ENCODE measurements around the gene INCA1.

DNA sequence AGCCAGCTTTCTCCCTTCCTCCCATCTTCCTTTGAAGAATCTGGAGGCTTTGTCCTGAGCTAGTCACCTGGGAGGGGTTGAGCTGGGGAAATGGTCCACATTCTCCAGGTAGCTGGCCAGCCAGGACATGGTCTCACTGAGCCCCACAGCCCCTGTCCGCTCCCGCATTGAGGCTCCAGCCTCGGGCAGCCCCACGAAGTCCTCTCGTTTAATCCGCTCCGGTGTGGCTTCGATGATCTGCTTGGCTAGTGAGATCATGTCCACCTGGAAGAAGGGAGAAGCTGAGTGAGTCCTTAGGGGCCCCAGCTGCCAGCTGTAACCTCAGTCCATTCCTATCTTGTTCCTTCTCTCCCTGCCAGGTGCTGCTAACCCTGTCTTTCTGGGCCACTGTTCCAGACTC, 27.0 kb downstream of the INCA1 start:
- TF ChIP-seq POLR2A (IDR thresholded peaks at IDR 0.05): no peak
- TF ChIP-seq, protein P1, sequence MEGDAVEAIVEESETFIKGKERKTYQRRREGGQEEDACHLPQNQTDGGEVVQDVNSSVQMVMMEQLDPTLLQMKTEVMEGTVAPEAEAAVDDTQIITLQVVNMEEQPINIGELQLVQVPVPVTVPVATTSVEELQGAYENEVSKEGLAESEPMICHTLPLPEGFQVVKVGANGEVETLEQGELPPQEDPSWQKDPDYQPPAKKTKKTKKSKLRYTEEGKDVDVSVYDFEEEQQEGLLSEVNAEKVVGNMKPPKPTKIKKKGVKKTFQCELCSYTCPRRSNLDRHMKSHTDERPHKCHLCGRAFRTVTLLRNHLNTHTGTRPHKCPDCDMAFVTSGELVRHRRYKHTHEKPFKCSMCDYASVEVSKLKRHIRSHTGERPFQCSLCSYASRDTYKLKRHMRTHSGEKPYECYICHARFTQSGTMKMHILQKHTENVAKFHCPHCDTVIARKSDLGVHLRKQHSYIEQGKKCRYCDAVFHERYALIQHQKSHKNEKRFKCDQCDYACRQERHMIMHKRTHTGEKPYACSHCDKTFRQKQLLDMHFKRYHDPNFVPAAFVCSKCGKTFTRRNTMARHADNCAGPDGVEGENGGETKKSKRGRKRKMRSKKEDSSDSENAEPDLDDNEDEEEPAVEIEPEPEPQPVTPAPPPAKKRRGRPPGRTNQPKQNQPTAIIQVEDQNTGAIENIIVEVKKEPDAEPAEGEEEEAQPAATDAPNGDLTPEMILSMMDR (IDR thresholded peaks at IDR 0.05): no peak
